ENCODE results near the gene KCNT2.
"Not testable (repeated sequence)": the region's sequence is repeated elsewhere in the genome, so short reads cannot be mapped to it uniquely, and the experiment has no call there.

The KCNT2 gene

GRCh38 chr1:196608390-196609369 lies at the start of gene KCNT2:
KCNT2 (minus strand) TSS chr1:196608440; CDS start chr1:196608309, 131 bp downstream.
- peak in 1 of 2 experiments; percentile 0 for DNase-seq (ENCODE audit: low read depth in 2 of 2)

- DNase-seq (ENCODE audit: low read depth in 2 of 2) = no peak
Observed at GRCh38 chr1:196655494-196655893, 47.3 kb upstream of the KCNT2 start.

- no peak for DNase-seq (ENCODE audit: low read depth in 2 of 2)
Observed at GRCh38 chr1:196655071-196655470, 46.8 kb upstream of the KCNT2 start.

- DNase-seq (ENCODE audit: low read depth in 2 of 2) = no peak
Observed at GRCh38 chr1:196654271-196654670, 46.0 kb upstream of the KCNT2 start.

GRCh38 chr1:196651637-196652215 lies 43.5 kb upstream of the KCNT2 start, which contains the start of gene CFH:
CFH (plus strand) TSS chr1:196652043; CDS start chr1:196652118, 75 bp downstream.
- no peak for DNase-seq (ENCODE audit: low read depth in 2 of 2)

- no peak for DNase-seq (ENCODE audit: low read depth in 2 of 2)
Observed at GRCh38 chr1:196651079-196651478, 42.8 kb upstream of the KCNT2 start.

- DNase-seq (ENCODE audit: low read depth in 2 of 2) = no peak
Observed at GRCh38 chr1:196650403-196650802, 42.2 kb upstream of the KCNT2 start.

GRCh38 chr1:196649990-196650389 lies 41.8 kb upstream of the KCNT2 start:
- no peak for DNase-seq (ENCODE audit: low read depth in 2 of 2)

- DNase-seq (ENCODE audit: low read depth in 2 of 2) = no peak
Observed at GRCh38 chr1:196640976-196641375, 32.7 kb upstream of the KCNT2 start.

- not testable (repeated sequence) for DNase-seq (ENCODE audit: low read depth in 2 of 2)
Observed at GRCh38 chr1:196639291-196639690, 31.1 kb upstream of the KCNT2 start.

- DNase-seq (ENCODE audit: low read depth in 2 of 2) = no peak
Observed at GRCh38 chr1:196638466-196638865, 30.2 kb upstream of the KCNT2 start.

- DNase-seq (ENCODE audit: low read depth in 2 of 2) = no peak
Observed at GRCh38 chr1:196637606-196638005, 29.4 kb upstream of the KCNT2 start.

GRCh38 chr1:196628838-196629237 lies 20.6 kb upstream of the KCNT2 start:
- DNase-seq (ENCODE audit: low read depth in 2 of 2) = no peak

- no peak for DNase-seq (ENCODE audit: low read depth in 2 of 2)
Observed at GRCh38 chr1:196623079-196623478, 14.8 kb upstream of the KCNT2 start.

- no peak for DNase-seq (ENCODE audit: low read depth in 2 of 2)
Observed at GRCh38 chr1:196619721-196620120, 11.5 kb upstream of the KCNT2 start.

GRCh38 chr1:196611873-196612272 lies 3.6 kb upstream of the KCNT2 start:
- DNase-seq (ENCODE audit: low read depth in 2 of 2) = no peak

GRCh38 chr1:196609370-196609737 lies 1.1 kb upstream of the KCNT2 start:
- no peak for DNase-seq (ENCODE audit: low read depth in 2 of 2)

- DNase-seq (ENCODE audit: low read depth in 2 of 2) = no peak
Observed at GRCh38 chr1:196607981-196608380, 259 bp downstream of the KCNT2 start.

GRCh38 chr1:196603651-196604050 lies 4.6 kb downstream of the KCNT2 start:
- DNase-seq (ENCODE audit: low read depth in 2 of 2) = no peak

- DNase-seq (ENCODE audit: low read depth in 2 of 2) = no peak
Observed at GRCh38 chr1:196598942-196599748, 9.1 kb downstream of the KCNT2 start.

- no peak for DNase-seq (ENCODE audit: low read depth in 2 of 2)
Observed at GRCh38 chr1:196594700-196595099, 13.5 kb downstream of the KCNT2 start.

GRCh38 chr1:196593955-196594354 lies 14.3 kb downstream of the KCNT2 start:
- no peak for DNase-seq (ENCODE audit: low read depth in 2 of 2)
